ENCODE measurements around the gene NOD1.
"Not testable (repeated sequence)": the region's sequence is repeated elsewhere in the genome, so short reads cannot be mapped to it uniquely, and the experiment has no call there.

Gene NOD1

GRCh38 chr7:30504301-30505173 lies 26.0 kb upstream of the NOD1 start, which contains the start of gene GGCT:
TSS of gene GGCT (minus strand) at chr7:30504829. CDS start at chr7:30504709, 120 bp downstream.
- peak; percentile 99 for DNase-seq

GRCh38 chr7:30503274-30504212 lies 25.0 kb upstream of the NOD1 start:
- no peak for DNase-seq

- DNase-seq = no peak
These were observed 24.1 kb upstream of the NOD1 start for GRCh38 chr7:30502470-30503251.

GRCh38 chr7:30501264-30501663 lies 22.7 kb upstream of the NOD1 start:
- DNase-seq = no peak

- DNase-seq = no peak
These were observed 14.6 kb upstream of the NOD1 start for GRCh38 chr7:30493228-30493627.

GRCh38 chr7:30491417-30491816 lies 12.8 kb upstream of the NOD1 start:
- DNase-seq = no peak

GRCh38 chr7:30487371-30487770 lies 8.8 kb upstream of the NOD1 start:
- DNase-seq = no peak

- no peak for DNase-seq
These were observed 7.1 kb upstream of the NOD1 start for GRCh38 chr7:30485667-30486066.

- not testable (repeated sequence) for DNase-seq
These were observed 2.8 kb upstream of the NOD1 start for GRCh38 chr7:30481416-30481815.

GRCh38 chr7:30479202-30480120 lies 877 bp upstream of the NOD1 start:
- DNase-seq = no peak

- DNase-seq = no peak
These were observed 2.0 kb downstream of the NOD1 start for GRCh38 chr7:30476459-30477145.

- DNase-seq = no peak
These were observed 3.0 kb downstream of the NOD1 start for GRCh38 chr7:30475580-30475979.

GRCh38 chr7:30474893-30475292 lies 3.7 kb downstream of the NOD1 start:
- no peak for DNase-seq

- no peak for DNase-seq
These were observed 4.1 kb downstream of the NOD1 start for GRCh38 chr7:30474485-30474884.

- no peak for DNase-seq
These were observed 4.7 kb downstream of the NOD1 start for GRCh38 chr7:30473903-30474302.

GRCh38 chr7:30472784-30473775 lies 5.5 kb downstream of the NOD1 start:
- no peak for DNase-seq

- no peak for DNase-seq
These were observed 6.4 kb downstream of the NOD1 start for GRCh38 chr7:30472081-30472783.

GRCh38 chr7:30471205-30471604 lies 7.4 kb downstream of the NOD1 start:
- DNase-seq = no peak

- peak; percentile 65 for DNase-seq
These were observed 7.8 kb downstream of the NOD1 start for GRCh38 chr7:30470771-30471170.

Measured in NCI-H1092 (cell line).